ENCODE data around the gene MT3. TPM values are rescaled to one million over a fixed set of nuclear protein-coding genes. Genes with fewer than 3 reads are reported as not detected.

MT3 gene
- total and polyA plus RNA-seq, 9 of the 15 experiments (the other 6 are each of a cell fraction or from before 2014, with no cell fraction given): not detected

GRCh38 chr16:56608043-56608875 is 18.9 kb downstream of the MT3 start, which contains the start of gene MT2A (continued):
- TF ChIP-seq ZNF407 (IDR thresholded peaks at IDR 0.05; ENCODE audit: low read depth) (no peak), HNRNPK (IDR thresholded peaks at IDR 0.05; ENCODE audit: low read depth, low read length, poor library complexity, severe bottlenecking) (no peak), RNF219 (CRISPR knock-in tag; IDR thresholded peaks at IDR 0.05) (no peak), ZNF778 (CRISPR knock-in tag; IDR thresholded peaks at IDR 0.05) (no peak), PTRF (tag; IDR thresholded peaks at IDR 0.05) (no peak), CREM (IDR thresholded peaks at IDR 0.05; ENCODE audit: low read depth) (peak; percentile 46; the same call in 1 of the 2 replicates), TFAM (CRISPR knock-in tag; conservative IDR thresholded peaks at IDR 0.05) (no peak), CTCF (IDR thresholded peaks at IDR 0.05 in 2 of 3, conservative IDR thresholded peaks at IDR 0.05 in 1 of 3; ENCODE audit: insufficient read depth in 2 of 3, low read depth in 1 of 3, low read length in 3 of 3) (no peak), MYC (IDR thresholded peaks at IDR 0.05; ENCODE audit: low read depth, low read length) (peak; percentile 84), MYC (CRISPR knock-in tag; IDR thresholded peaks at IDR 0.05; ENCODE audit: borderline replicate concordance, low read depth) (no peak), HDAC1 (IDR thresholded peaks at IDR 0.05) (peak in 1 of 2 experiments; percentile 34; a peak in 1 of 4 replicates), YY1 (IDR thresholded peaks at IDR 0.05; ENCODE audit: borderline replicate concordance in 1 of 3, control insufficient read depth in 1 of 3, extremely low read depth in 1 of 3, insufficient read depth in 3 of 3, insufficient read length in 1 of 3, insufficient replicate concordance in 2 of 3, low read depth in 1 of 3, low read length in 2 of 3) (peak in 2 of 3 experiments; percentile 10 to 41), RBM17 (IDR thresholded peaks at IDR 0.05; ENCODE audit: borderline replicate concordance, low read depth, low read length) (no peak), PPARD (CRISPR knock-in tag; IDR thresholded peaks at IDR 0.05) (no peak)
